HepG2 (cell line): ENCODE measurements around the gene ANO9. TPM values are rescaled to one million over a fixed set of nuclear protein-coding genes. Genes with fewer than 3 reads are reported as not detected.

Experiments used
- ASH2L ChIP-seq: fragments of 300-600, 200-600 bp; sonication (generic); IDR thresholded peaks from 2 replicates; pipeline ENCODE4 v1.7.0; 2017; ENCODE audit warnings: low read depth, mild to moderate bottlenecking, moderate library complexity, mixed read lengths, low read length; ENCODE audit not compliant: insufficient read length
- DRAP1 ChIP-seq: IDR thresholded peaks from 2 replicates; pipeline ENCODE4 v1.6.1; 2016; ENCODE audit warnings: missing genetic modification reagents, missing compliant biosample characterization
- GFI1 ChIP-seq: sonication (generic); formaldehyde crosslinking; IDR thresholded peaks from 2 replicates; pipeline ENCODE4 v1.5.0; 2020; ENCODE audit warnings: missing genetic modification reagents, mild to moderate bottlenecking, borderline replicate concordance
- HNF1B ChIP-seq: sonication (generic); formaldehyde crosslinking; IDR thresholded peaks from 2 replicates; pipeline ENCODE4 v1.5.1; 2020; ENCODE audit warnings: mild to moderate bottlenecking, moderate library complexity, missing genetic modification reagents
- HNF4G ChIP-seq, 2 experiments: sonication (generic) in 1 of 2; formaldehyde crosslinking in 1 of 2; IDR thresholded peaks; 2 replicates each; pipeline versions ENCODE4 v1.4.0 to v1.6.1; 2011 to 2020; ENCODE audit warnings: borderline replicate concordance in 2 of 2, low read depth in 2 of 2, mild to moderate bottlenecking in 2 of 2, low read length in 1 of 2, missing genetic modification reagents in 1 of 2, moderate library complexity in 1 of 2
- MAX ChIP-seq: IDR thresholded peaks from 2 replicates; pipeline ENCODE4 v1.6.1; 2012; ENCODE audit warnings: inconsistent platforms
- MAZ ChIP-seq, 2 experiments: sonication (generic) in 1 of 2; formaldehyde crosslinking in 1 of 2; IDR thresholded peaks; 2 replicates each; pipeline versions ENCODE4 v1.5.0 to v1.6.1; 2012 to 2020; ENCODE audit warnings: low read depth in 2 of 2, mild to moderate bottlenecking in 2 of 2, borderline replicate concordance in 1 of 2, improper control_type of control experiment in 1 of 2, low read length in 1 of 2, missing genetic modification reagents in 1 of 2, moderate library complexity in 1 of 2
- MIER3 ChIP-seq: IDR thresholded peaks from 2 replicates; pipeline ENCODE4 v1.6.1; 2016; ENCODE audit warnings: missing compliant biosample characterization, borderline replicate concordance
- MXI1 ChIP-seq: IDR thresholded peaks from 3 replicates; pipeline ENCODE4 v1.6.1; 2012; ENCODE audit warnings: low read depth, low read length, inconsistent platforms, borderline replicate concordance
- RARA ChIP-seq: IDR thresholded peaks from 2 replicates; pipeline ENCODE4 v1.6.1; 2016; ENCODE audit warnings: missing genetic modification reagents, missing compliant biosample characterization
- RXRB ChIP-seq: IDR thresholded peaks from 2 replicates; pipeline ENCODE4 v1.6.1; 2016; ENCODE audit warnings: borderline replicate concordance, missing genetic modification reagents, missing compliant biosample characterization
- SNAPC5 ChIP-seq: sonication (generic); formaldehyde crosslinking; IDR thresholded peaks from 2 replicates; pipeline ENCODE4 v1.8.1; 2023; ENCODE audit warnings: mild to moderate bottlenecking, missing genetic modification reagents, borderline replicate concordance
- SOX5 ChIP-seq: IDR thresholded peaks from 2 replicates; pipeline ENCODE4 v1.6.1; 2016; ENCODE audit warnings: borderline replicate concordance
- ZGPAT ChIP-seq: IDR thresholded peaks from 2 replicates; pipeline ENCODE4 v1.6.1; 2016; ENCODE audit warnings: mild to moderate bottlenecking
- ZNF280B ChIP-seq: sonication (generic); formaldehyde crosslinking; IDR thresholded peaks from 2 replicates; pipeline ENCODE4 v1.5.0; 2020; ENCODE audit warnings: missing genetic modification reagents, mild to moderate bottlenecking, borderline replicate concordance
- ZNF513 ChIP-seq: sonication (generic); formaldehyde crosslinking; conservative IDR thresholded peaks from 2 replicates; pipeline ENCODE4 v1.5.0; 2020; ENCODE audit warnings: missing genetic modification reagents
- ZNF543 ChIP-seq: sonication (generic); formaldehyde crosslinking; IDR thresholded peaks from 2 replicates; pipeline ENCODE4 v1.4.0; 2020; ENCODE audit warnings: mild to moderate bottlenecking, missing genetic modification reagents
- ZNF747 ChIP-seq: sonication (generic); formaldehyde crosslinking; IDR thresholded peaks from 2 replicates; pipeline ENCODE4 v1.8.1; 2023; ENCODE audit warnings: missing genetic modification reagents, mild to moderate bottlenecking, borderline replicate concordance
- ZSCAN29 ChIP-seq: sonication (generic); formaldehyde crosslinking; conservative IDR thresholded peaks from 2 replicates; pipeline ENCODE4 v1.4.0; 2020; ENCODE audit warnings: mild to moderate bottlenecking, missing genetic modification reagents
- polyA plus RNA-seq, 8 experiments: library from polyadenylated mRNA; depleted of rRNA in 3 of 8; stranded (reverse) in 7 of 8; unstranded in 1 of 8; fragments of >200 nt; fragmentation: Illumina TruSeq in 4 of 8; extraction: Trizol in 4 of 8; gene quantifications; 2 replicates each; pipeline versions ENCODE4 v1.2.1 to v1.2.3, GENCODE V29; 2011 to 2016; ENCODE audit warnings: low read depth in 4 of 8, missing spikeins in 1 of 8, mixed read lengths in 1 of 8; ENCODE audit not compliant: insufficient read depth in 1 of 8
- total RNA-seq, 5 experiments: library from RNA; depleted of rRNA; stranded (reverse); fragments of >200 nt; fragmentation: Illumina TruSeq; extraction: Trizol; gene quantifications; 2 replicates each; pipeline ENCODE4 v1.2.3, GENCODE V29; 2016; ENCODE audit warnings: low read depth in 1 of 5

ANO9 gene
- total and polyA plus RNA-seq, 2 of the 13 experiments (the other 11 are each of a cell fraction or from before 2014, with no cell fraction given), result 8.9 to 14.3 TPM

- TF ChIP-seq MAZ (IDR thresholded peaks at IDR 0.05; ENCODE audit: borderline replicate concordance, low read depth, low read length) (no peak), MAZ (CRISPR knock-in tag; IDR thresholded peaks at IDR 0.05; ENCODE audit: low read depth) (0 out of 2 replicates have a peak, but pooled peaks have one; percentile 34), MAX (peak; percentile 39; the same call in 1 of the 2 replicates), RXRB (peak; percentile 71; the same call in 1 of the 2 replicates), GFI1 (CRISPR knock-in tag) (peak; percentile 46; the same call in 1 of the 2 replicates), SNAPC5 (CRISPR knock-in tag) (no peak), RARA (CRISPR knock-in tag) (peak; percentile 18; the same call in 1 of the 2 replicates), MIER3 (CRISPR knock-in tag) (no peak), ZNF543 (CRISPR knock-in tag) (peak; percentile 69; the same call in 1 of the 2 replicates), ASH2L (peak; percentile 29), MXI1 (no peak), ZNF280B (0 out of 2 replicates have a peak, but pooled peaks have one; percentile 16), SOX5 (CRISPR knock-in tag) (peak; percentile 57; the same call in 1 of the 2 replicates), HNF4G (IDR thresholded peaks at IDR 0.05; ENCODE audit: borderline replicate concordance, low read depth, low read length) (peak; percentile 76), HNF4G (CRISPR knock-in tag; IDR thresholded peaks at IDR 0.05; ENCODE audit: borderline replicate concordance, low read depth) (peak; percentile 72; the same call in 1 of the 2 replicates), ZGPAT (CRISPR knock-in tag) (0 out of 2 replicates have a peak, but pooled peaks have one; percentile 39), DRAP1 (peak; percentile 55; the same call in 1 of the 2 replicates), ZNF513 (CRISPR knock-in tag) (no peak), ZSCAN29 (CRISPR knock-in tag) (peak; percentile 68; the same call in 1 of the 2 replicates), HNF1B (peak; percentile 70; the same call in 1 of the 2 replicates), ZNF747 (CRISPR knock-in tag) (peak; percentile 62; the same call in 1 of the 2 replicates)
These were observed 67.9 kb downstream of the ANO9 start (continued) for GRCh38 chr11:373716-374551.
